Choroid plexus epithelial cell (primary cell): ENCODE results near the gene DTX4.

Source experiments
- DNase-seq: peaks from one replicate; pipeline ENCODE4 v3.0.0-alpha.2; 2010; ENCODE audit warnings: low read depth
- H3K4me3 ChIP-seq: 2 replicates; pipeline ENCODE4 v1.5.1; 2011; ENCODE audit warnings: low read depth, mild to moderate bottlenecking, control low read depth, low read length, moderate library complexity
- TF ChIP-seq, protein P1 (sequence below): conservative IDR thresholded peaks from 2 replicates; pipeline ENCODE4 v1.5.1; 2011; ENCODE audit warnings: low read depth, mild to moderate bottlenecking, control low read depth, inconsistent platforms, low read length, moderate library complexity

Gene DTX4

DNA sequence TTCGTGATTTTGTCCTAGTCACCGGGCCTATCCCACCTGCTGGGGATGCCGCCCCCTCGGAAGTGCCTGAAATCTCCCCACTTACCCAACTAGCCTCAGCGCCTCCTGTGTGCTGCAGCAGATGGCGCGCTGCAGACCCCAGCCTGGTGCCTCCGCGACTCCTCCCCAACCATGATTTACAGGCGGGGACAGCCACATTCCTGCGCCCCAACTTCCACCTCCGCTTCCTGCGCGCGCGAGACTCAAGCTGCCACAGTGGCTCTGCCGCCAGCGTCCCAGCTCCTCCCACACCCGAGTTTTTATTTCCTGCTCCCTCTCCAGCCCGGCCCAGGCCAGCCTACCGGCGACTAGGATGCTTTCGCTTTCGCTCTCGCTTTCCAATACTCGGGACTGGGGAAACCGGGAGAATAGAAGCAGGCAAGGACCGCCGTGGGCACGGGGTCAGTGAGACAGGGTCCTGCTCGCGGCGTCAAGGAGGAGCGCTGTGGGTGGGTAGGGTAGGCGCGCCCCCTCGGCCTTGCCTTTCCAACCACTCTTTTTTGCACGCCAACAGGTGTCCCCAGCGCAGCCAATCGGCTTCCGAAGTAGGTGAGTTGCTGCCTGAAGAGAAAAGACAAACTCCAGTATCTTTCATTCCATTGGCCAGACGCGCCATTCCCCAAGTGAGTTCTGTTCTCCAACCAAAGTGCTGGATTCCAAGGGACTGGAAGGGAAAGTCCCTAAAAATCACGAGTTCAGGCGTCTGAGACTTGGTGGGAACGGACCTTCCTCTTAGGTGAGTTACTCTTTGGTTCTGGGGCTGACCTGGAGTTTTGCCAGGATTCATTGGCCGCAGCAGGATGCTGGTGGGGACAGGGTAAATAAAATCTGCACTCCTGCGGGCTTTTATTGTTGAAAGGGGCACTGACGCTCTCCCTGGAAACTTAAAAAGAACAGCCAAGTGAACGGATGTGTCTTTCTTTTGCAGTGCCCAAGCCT is 29.1 kb upstream of the DTX4 start, which contains the start of gene FAM111A:
Gene FAM111A (plus strand): TSS at position 327 of the 978 bp plus-strand sequence. CDS start 6,017 bp downstream, outside the sequence.
- DNase-seq, result peak; percentile 92
- TF ChIP-seq, protein P1, sequence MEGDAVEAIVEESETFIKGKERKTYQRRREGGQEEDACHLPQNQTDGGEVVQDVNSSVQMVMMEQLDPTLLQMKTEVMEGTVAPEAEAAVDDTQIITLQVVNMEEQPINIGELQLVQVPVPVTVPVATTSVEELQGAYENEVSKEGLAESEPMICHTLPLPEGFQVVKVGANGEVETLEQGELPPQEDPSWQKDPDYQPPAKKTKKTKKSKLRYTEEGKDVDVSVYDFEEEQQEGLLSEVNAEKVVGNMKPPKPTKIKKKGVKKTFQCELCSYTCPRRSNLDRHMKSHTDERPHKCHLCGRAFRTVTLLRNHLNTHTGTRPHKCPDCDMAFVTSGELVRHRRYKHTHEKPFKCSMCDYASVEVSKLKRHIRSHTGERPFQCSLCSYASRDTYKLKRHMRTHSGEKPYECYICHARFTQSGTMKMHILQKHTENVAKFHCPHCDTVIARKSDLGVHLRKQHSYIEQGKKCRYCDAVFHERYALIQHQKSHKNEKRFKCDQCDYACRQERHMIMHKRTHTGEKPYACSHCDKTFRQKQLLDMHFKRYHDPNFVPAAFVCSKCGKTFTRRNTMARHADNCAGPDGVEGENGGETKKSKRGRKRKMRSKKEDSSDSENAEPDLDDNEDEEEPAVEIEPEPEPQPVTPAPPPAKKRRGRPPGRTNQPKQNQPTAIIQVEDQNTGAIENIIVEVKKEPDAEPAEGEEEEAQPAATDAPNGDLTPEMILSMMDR, result peak; percentile 54
- H3K4me3 ChIP-seq, result peak within 1 kb of the TSS; percentile 68

DNA sequence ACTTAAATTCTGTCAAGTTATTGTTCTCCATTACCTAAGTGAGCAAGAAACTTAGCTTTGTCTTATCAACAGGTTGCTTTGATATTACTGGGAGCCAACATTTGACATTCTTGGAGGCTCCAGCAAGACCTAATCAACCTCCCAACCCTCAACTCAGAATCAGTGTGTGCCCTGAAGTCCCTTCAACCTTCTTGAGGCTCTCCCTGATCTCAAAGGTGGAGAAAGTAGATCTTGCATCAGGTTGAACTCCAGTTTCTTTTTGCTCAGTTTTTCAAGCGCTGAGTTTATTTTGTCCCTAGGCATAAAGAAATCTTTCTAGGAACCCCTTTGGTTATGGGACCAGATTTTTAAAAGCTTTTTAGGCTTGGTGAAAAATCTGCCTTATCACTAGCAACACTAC is 27.8 kb upstream of the DTX4 start:
- DNase-seq, result no peak
- peak overlapping the region; percentile 61 for H3K4me3 ChIP-seq
- TF ChIP-seq, protein P1, result no peak

DNA sequence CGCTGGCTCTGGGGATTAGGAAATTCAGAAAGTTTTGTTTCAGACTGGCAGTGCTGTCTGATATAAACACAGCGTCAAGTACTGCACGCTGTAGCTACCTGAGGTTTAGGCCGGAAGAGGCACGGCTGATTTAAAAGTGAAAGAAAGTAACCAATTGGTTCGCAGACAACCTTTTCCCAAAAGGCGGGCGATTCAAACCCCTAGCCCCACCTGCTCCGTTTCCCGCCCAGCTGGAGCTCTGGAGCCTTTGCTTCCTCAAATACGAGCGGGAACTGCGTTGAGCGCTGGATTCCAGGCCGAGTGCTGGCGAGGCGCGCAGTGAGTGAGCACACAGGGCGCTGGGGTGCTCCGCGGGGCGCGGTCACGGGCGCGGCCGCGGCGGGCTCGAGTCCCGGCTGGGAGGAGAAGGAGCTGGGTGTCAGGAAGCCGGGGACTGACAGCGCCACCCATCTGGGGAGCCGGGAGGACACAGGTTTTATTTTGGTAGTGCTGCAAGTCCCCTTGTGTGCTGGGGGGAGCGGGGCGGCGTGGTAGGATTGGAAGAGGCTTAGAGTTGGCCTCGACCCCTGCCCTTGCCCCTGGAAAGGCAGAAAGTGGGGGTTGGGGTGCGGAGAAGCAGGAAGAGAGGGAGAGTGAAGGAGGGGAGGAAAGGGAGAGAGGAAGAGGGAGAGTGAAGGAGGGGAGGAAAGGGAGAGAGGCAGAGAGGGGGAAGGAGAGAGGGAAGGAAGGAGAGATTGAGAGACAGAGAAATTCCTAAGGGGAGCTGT is 27.2 kb upstream of the DTX4 start:
- DNase-seq, result peak; percentile 89
- TF ChIP-seq, protein P1, result no peak
- H3K4me3 ChIP-seq, result peak overlapping the region; percentile 61

DNA sequence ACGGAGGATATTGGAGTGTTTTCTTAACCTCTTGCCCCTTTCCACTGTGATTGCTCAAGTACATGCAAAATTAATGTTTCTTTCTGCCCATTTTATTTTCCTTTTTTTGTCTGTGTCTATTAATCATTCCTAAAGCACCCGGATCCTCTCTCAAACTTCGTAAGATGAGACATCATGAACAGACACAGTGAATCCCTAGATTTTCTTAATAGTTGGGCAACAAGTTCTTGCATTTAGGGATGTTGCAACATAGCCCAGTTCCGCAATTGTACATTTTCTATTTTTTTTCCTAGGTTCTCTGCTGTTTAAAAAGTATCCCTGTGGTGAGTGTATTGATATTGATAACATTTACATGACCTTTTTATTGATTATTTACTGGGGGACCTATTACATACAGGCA is 26.4 kb upstream of the DTX4 start:
- peak; percentile 82 for DNase-seq
- TF ChIP-seq, protein P1, result no peak
- no peak overlapping the region for H3K4me3 ChIP-seq

DNA sequence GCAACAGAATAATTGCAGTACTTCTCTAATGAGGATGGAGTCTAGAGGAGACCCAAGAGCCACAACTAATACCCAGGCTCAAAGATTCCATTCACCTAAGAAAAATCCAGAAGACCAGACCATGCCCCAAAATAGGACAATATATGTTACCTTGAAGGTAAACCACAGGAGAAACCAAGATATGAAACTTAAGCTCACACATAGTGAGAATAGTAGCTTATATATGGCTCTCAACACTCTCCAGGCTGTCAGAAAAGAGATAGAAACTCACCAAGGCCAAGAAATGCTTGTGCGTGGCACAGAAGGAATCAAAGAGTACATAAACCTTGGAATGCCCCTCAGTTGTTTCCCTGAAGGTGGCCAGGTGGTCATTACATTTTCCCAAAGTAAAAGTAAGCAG is 20.2 kb upstream of the DTX4 start:
- TF ChIP-seq, protein P1, result no peak
- DNase-seq, result no peak
- H3K4me3 ChIP-seq, result no peak overlapping the region

DNA sequence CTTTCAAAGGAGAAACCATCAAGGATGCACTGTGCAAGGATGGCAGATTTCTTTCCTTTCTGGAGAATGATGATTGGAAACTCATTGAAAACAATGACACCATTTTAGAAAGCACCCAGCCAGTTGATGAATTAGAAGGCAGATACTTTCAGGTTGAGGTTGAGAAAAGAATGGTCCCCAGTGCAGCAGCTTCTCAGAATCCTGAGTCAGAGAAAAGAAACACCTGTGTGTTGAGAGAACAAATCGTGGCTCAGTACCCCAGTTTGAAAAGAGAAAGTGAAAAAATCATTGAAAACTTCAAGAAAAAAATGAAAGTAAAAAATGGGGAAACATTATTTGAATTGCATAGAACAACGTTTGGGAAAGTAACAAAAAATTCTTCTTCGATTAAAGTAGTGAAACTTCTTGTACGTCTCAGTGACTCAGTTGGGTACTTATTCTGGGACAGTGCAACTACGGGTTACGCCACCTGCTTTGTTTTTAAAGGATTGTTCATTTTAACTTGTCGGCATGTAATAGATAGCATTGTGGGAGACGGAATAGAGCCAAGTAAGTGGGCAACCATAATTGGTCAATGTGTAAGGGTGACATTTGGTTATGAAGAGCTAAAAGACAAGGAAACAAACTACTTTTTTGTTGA is 19.5 kb upstream of the DTX4 start:
- TF ChIP-seq, protein P1, result no peak
- no peak for DNase-seq
- H3K4me3 ChIP-seq, result no peak overlapping the region
